ENCODE data around the gene COL6A3. TPM values are rescaled to one million over a fixed set of nuclear protein-coding genes. Genes with fewer than 3 reads are reported as not detected.

COL6A3 gene
- polyA plus RNA-seq, 3 donors, result not detected

GRCh38 chr2:237458519-237458918 lies 44.6 kb upstream of the COL6A3 start:
- no peak overlapping the region for H2AFZ ChIP-seq (ENCODE audit: insufficient read depth, low read depth, low read length, poor library complexity, severe bottlenecking)
- no peak overlapping the region for H3K9ac ChIP-seq (ENCODE audit: insufficient read depth, low read length, poor library complexity, severe bottlenecking)
- H3K27ac ChIP-seq (ENCODE audit: low read depth in 1 of 2, low read length in 2 of 2), result no peak overlapping the region
- no peaks in the 10 kb centered on the region for H4K20me1 ChIP-seq (ENCODE audit: insufficient read depth, low read length)
- no peak for DNase-seq
- no peak overlapping the region for H3K4me2 ChIP-seq (replicated peaks; ENCODE audit: extremely low read depth, low read length, poor library complexity, severe bottlenecking)
- H3K79me2 ChIP-seq (ENCODE audit: insufficient read depth, low read length), result no peaks in the 10 kb centered on the region
- Mint-ChIP-seq H3K27ac (no peak overlapping the region), H3K4me1 (no peaks in the 10 kb centered on the region), H3K4me3 (no peak overlapping the region), H3K9me3 (peaks cover 0 to 5% (median 2%) of the 10 kb centered on the region in 7 donors), H3K27me3 (ENCODE audit: low read depth in 3 of 3) (peaks cover 0 to 7% (median 3%) of the 10 kb centered on the region in 3 donors), H3K36me3 (no peaks in the 10 kb centered on the region)
- H3K36me3 ChIP-seq (replicated peaks in 1 of 2; ENCODE audit: control insufficient read depth in 1 of 2, insufficient read depth in 2 of 2, low read length in 2 of 2), result no peaks in the 10 kb centered on the region
- TF ChIP-seq CTCF (IDR thresholded peaks at IDR 0.05), result no peak
- no peaks in the 10 kb centered on the region for H3K27me3 ChIP-seq (ENCODE audit: control insufficient read depth in 2 of 2, insufficient read depth in 2 of 2, low read length in 2 of 2)
- no peaks in the 10 kb centered on the region for H3K4me1 ChIP-seq (ENCODE audit: control insufficient read depth in 1 of 2, insufficient read depth in 2 of 2, low read length in 2 of 2)
- 40% methylated on average over 1 of the region's 1 CpG for WGBS (ENCODE audit: insufficient coverage)
- H3K9me3 ChIP-seq (replicated peaks in 1 of 2; ENCODE audit: control insufficient read depth in 1 of 2, insufficient read depth in 1 of 2, low read length in 2 of 2), result no peaks in the 10 kb centered on the region
- intact Hi-C loops (cut with micrococcal nuclease), result no loop called here
- H3K4me3 ChIP-seq (replicated peaks in 1 of 3; ENCODE audit: low read depth in 2 of 3, low read length in 3 of 3), result no peak overlapping the region

- no peaks in the 10 kb centered on the region for H3K9me3 ChIP-seq (replicated peaks in 1 of 2; ENCODE audit: control insufficient read depth in 1 of 2, insufficient read depth in 1 of 2, low read length in 2 of 2)
- 95% methylated on average over 2 of the region's 2 CpGs for WGBS (ENCODE audit: insufficient coverage)
- no peaks in the 10 kb centered on the region for H3K36me3 Mint-ChIP-seq
- TF ChIP-seq CTCF (IDR thresholded peaks at IDR 0.05), result no peak
- no peaks in the 10 kb centered on the region for H3K79me2 ChIP-seq (ENCODE audit: insufficient read depth, low read length)
- H3K27me3 Mint-ChIP-seq (ENCODE audit: low read depth in 3 of 3), result peaks cover 0 to 7% (median 3%) of the 10 kb centered on the region in 3 donors
- H3K4me3 ChIP-seq (replicated peaks in 1 of 3; ENCODE audit: low read depth in 2 of 3, low read length in 3 of 3), result no peak overlapping the region
- H3K27ac Mint-ChIP-seq, result no peak overlapping the region
- intact Hi-C loops (cut with micrococcal nuclease), result no loop called here
- H4K20me1 ChIP-seq (ENCODE audit: insufficient read depth, low read length), result no peaks in the 10 kb centered on the region
- no peak overlapping the region for H3K4me3 Mint-ChIP-seq
- no peaks in the 10 kb centered on the region for H3K4me1 ChIP-seq (ENCODE audit: control insufficient read depth in 1 of 2, insufficient read depth in 2 of 2, low read length in 2 of 2)
- no peak for DNase-seq
- H3K27me3 ChIP-seq (ENCODE audit: control insufficient read depth in 2 of 2, insufficient read depth in 2 of 2, low read length in 2 of 2), result no peaks in the 10 kb centered on the region
- H3K27ac ChIP-seq (ENCODE audit: low read depth in 1 of 2, low read length in 2 of 2), result no peak overlapping the region
- H2AFZ ChIP-seq (ENCODE audit: insufficient read depth, low read depth, low read length, poor library complexity, severe bottlenecking), result no peak overlapping the region
- H3K4me1 Mint-ChIP-seq, result no peaks in the 10 kb centered on the region
- peaks cover 0 to 5% (median 1%) of the 10 kb centered on the region in 7 donors for H3K9me3 Mint-ChIP-seq
- no peak overlapping the region for H3K4me2 ChIP-seq (replicated peaks; ENCODE audit: extremely low read depth, low read length, poor library complexity, severe bottlenecking)
- H3K9ac ChIP-seq (ENCODE audit: insufficient read depth, low read length, poor library complexity, severe bottlenecking), result no peak overlapping the region
- no peaks in the 10 kb centered on the region for H3K36me3 ChIP-seq (replicated peaks in 1 of 2; ENCODE audit: control insufficient read depth in 1 of 2, insufficient read depth in 2 of 2, low read length in 2 of 2)
Measured at GRCh38 chr2:237457388-237457941, 43.5 kb upstream of the COL6A3 start.

All from CD14-positive monocyte (primary cell).